GM23338 (cell line): Measurements from ENCODE around the gene PAX2. TPM values are rescaled to one million over a fixed set of nuclear protein-coding genes. Genes with fewer than 3 reads are reported as not detected.

Source experiments
- ATAC-seq: fragments of 200-7000 bp; cut with Tn5 transposase; 3 replicates; pipeline ENCODE4 v1.9.1; 2020
- DNase-seq: peaks from one replicate; pipeline ENCODE4 v3.0.0-alpha.2; 2015; ENCODE audit warnings: low spot score
- H2AFZ ChIP-seq: fragments of 200-600 bp; sonication (generic); 2 replicates; pipeline ENCODE4 v1.8.0; 2016; ENCODE audit warnings: antibody characterized with exemption, mild to moderate bottlenecking, moderate library complexity
- H3F3A ChIP-seq: fragments of 200-600 bp; sonication (generic); replicated peaks from 2 replicates; pipeline ENCODE4 v1.8.0; 2017; ENCODE audit warnings: antibody characterized with exemption, mixed run types, low read depth
- H3K27ac ChIP-seq: fragments of 200-600 bp; sonication (generic); 2 replicates; pipeline ENCODE4 v1.6.1; 2016; ENCODE audit warnings: low read depth
- H3K27me3 ChIP-seq: fragments of 200-600 bp; sonication (generic); 2 replicates; pipeline ENCODE4 v1.8.0; 2016; ENCODE audit warnings: mild to moderate bottlenecking, mixed run types, moderate library complexity; ENCODE audit not compliant: insufficient read depth
- H3K36me3 ChIP-seq: fragments of 200-600 bp; sonication (generic); 2 replicates; pipeline ENCODE4 v1.8.0; 2016; ENCODE audit warnings: mild to moderate bottlenecking; ENCODE audit not compliant: insufficient read depth
- H3K4me1 ChIP-seq: fragments of 200-600 bp; sonication (generic); 2 replicates; pipeline ENCODE4 v1.8.0; 2016; ENCODE audit warnings: mild to moderate bottlenecking, moderate library complexity; ENCODE audit not compliant: insufficient read depth
- H3K4me2 ChIP-seq: fragments of 200-600 bp; sonication (generic); 2 replicates; pipeline ENCODE4 v1.7.1; 2017; ENCODE audit warnings: mixed run types
- H3K4me3 ChIP-seq: fragments of 200-600 bp; sonication (generic); 2 replicates; pipeline ENCODE4 v1.6.1; 2016; ENCODE audit warnings: mixed run types
- H3K79me2 ChIP-seq: fragments of 200-600 bp; sonication (generic); replicated peaks from 2 replicates; pipeline ENCODE4 v1.8.0; 2017; ENCODE audit warnings: mild to moderate bottlenecking; ENCODE audit not compliant: insufficient read depth
- H3K9me2 ChIP-seq: fragments of 200-600 bp; sonication (generic); 2 replicates; pipeline ENCODE4 v1.8.0; 2017; ENCODE audit not compliant: insufficient read depth
- H4K20me1 ChIP-seq: fragments of 200-600 bp; sonication (generic); replicated peaks from 2 replicates; pipeline ENCODE4 v1.8.0; 2017; ENCODE audit warnings: mild to moderate bottlenecking; ENCODE audit not compliant: insufficient read depth
- H3K27ac Mint-ChIP-seq: 2 replicates; pipeline ENCODE4 v1.8.0; 2020; ENCODE audit warnings: inconsistent platforms, mild to moderate bottlenecking, moderate library complexity, mixed read lengths
- H3K27me3 Mint-ChIP-seq: 3 replicates; pipeline ENCODE4 v1.8.0; 2022; ENCODE audit warnings: low read depth, mild to moderate bottlenecking, moderate library complexity, mixed read lengths, inconsistent platforms; ENCODE audit not compliant: insufficient read depth, poor library complexity
- H3K36me3 Mint-ChIP-seq: 3 replicates; pipeline ENCODE4 v1.8.0; 2021; ENCODE audit warnings: low read depth, mild to moderate bottlenecking, inconsistent platforms, moderate library complexity, mixed read lengths
- H3K4me1 Mint-ChIP-seq: 3 replicates; pipeline ENCODE4 v1.8.0; 2020; ENCODE audit warnings: mild to moderate bottlenecking, inconsistent platforms, mixed read lengths
- H3K4me3 Mint-ChIP-seq: 3 replicates; pipeline ENCODE4 v1.8.0; 2021; ENCODE audit warnings: moderate library complexity, mild to moderate bottlenecking, inconsistent platforms, mixed read lengths
- H3K9me3 Mint-ChIP-seq: 3 replicates; pipeline ENCODE4 v1.8.0; 2020; ENCODE audit warnings: moderate library complexity, mild to moderate bottlenecking, inconsistent platforms, mixed read lengths
- CREB1 ChIP-seq: fragments of 250-450 bp; sonication (Bioruptor Pico); IDR thresholded peaks from 2 replicates; pipeline ENCODE4 v1.5.0; 2020; ENCODE audit warnings: low read depth, mild to moderate bottlenecking, moderate library complexity
- EZH2 ChIP-seq: fragments of 200-600 bp; sonication (generic); IDR thresholded peaks from one replicate; pipeline ENCODE4 v1.8.0; 2017; ENCODE audit warnings: antibody characterized with exemption, mild to moderate bottlenecking, low read depth; ENCODE audit not compliant: unreplicated experiment
- EZH2phosphoT487 ChIP-seq: fragments of 200-600 bp; sonication (generic); IDR thresholded peaks from one replicate; pipeline ENCODE4 v1.8.1; 2018; ENCODE audit warnings: antibody characterized with exemption; ENCODE audit not compliant: unreplicated experiment
- JUNB ChIP-seq: IDR thresholded peaks from one replicate; pipeline ENCODE4 v1.6.1; 2016; ENCODE audit warnings: antibody characterized with exemption; ENCODE audit not compliant: unreplicated experiment
- NANOG ChIP-seq: IDR thresholded peaks from 2 replicates; pipeline ENCODE4 v1.6.1; 2016; ENCODE audit warnings: antibody characterized with exemption, borderline replicate concordance
- POLR2AphosphoS5 ChIP-seq: IDR thresholded peaks from 2 replicates; pipeline ENCODE4 v1.6.1; 2016; ENCODE audit warnings: antibody characterized with exemption, low read depth
- STAT1 ChIP-seq: IDR thresholded peaks from one replicate; pipeline ENCODE4 v1.6.1; 2016; ENCODE audit warnings: antibody characterized with exemption; ENCODE audit not compliant: unreplicated experiment
- ZNF114 ChIP-seq: fragments of 250-450 bp; sonication (Bioruptor Pico); IDR thresholded peaks from 2 replicates; pipeline ENCODE4 v1.5.0; 2020; ENCODE audit warnings: mild to moderate bottlenecking, moderate library complexity
- ZNF331 ChIP-seq: fragments of 250-450 bp; sonication (Bioruptor Pico); IDR thresholded peaks from 2 replicates; pipeline ENCODE4 v1.5.0; 2020; ENCODE audit warnings: low read depth, mild to moderate bottlenecking, moderate library complexity
- polyA plus RNA-seq: library from polyadenylated mRNA; unstranded; fragments of >200 nt; fragmentation: Nextera tagmentation; extraction: Ambion mirVana; gene quantifications from 2 replicates; pipeline ENCODE4 v1.2.1, GENCODE V29; 2016
- total RNA-seq: library from RNA; depleted of rRNA; stranded (reverse); fragments of >200 nt; shearing (Covaris generic); gene quantifications from 2 replicates; pipeline ENCODE4 v1.2.3, GENCODE V29; 2014
- TF ChIP-seq, protein P1 (sequence below): IDR thresholded peaks from one replicate; pipeline ENCODE4 v1.6.1; 2018; ENCODE audit warnings: antibody characterized with exemption; ENCODE audit not compliant: unreplicated experiment
- TF ChIP-seq, protein P2 (sequence below), 2 experiments: fragments of 200-600 bp in 1 of 2; sonication (generic) in 1 of 2; conservative IDR thresholded peaks; 2 replicates each; pipeline versions ENCODE4 v1.5.1 to v1.6.1; 2016 to 2017; ENCODE audit warnings: antibody characterized with exemption in 2 of 2, low read depth in 2 of 2, mild to moderate bottlenecking in 2 of 2, moderate library complexity in 1 of 2
- TF ChIP-seq, protein P3 (sequence below): fragments of 250-450 bp; sonication (Bioruptor Pico); IDR thresholded peaks from 2 replicates; pipeline ENCODE4 v1.5.0; 2020; ENCODE audit warnings: mild to moderate bottlenecking, moderate library complexity
- TF ChIP-seq, protein P4 (sequence below): IDR thresholded peaks from 2 replicates; pipeline ENCODE4 v1.6.1; 2016; ENCODE audit warnings: antibody characterized with exemption

Gene PAX2
- total and polyA plus RNA-seq, 2 experiments from 2014 or later: not detected

DNA sequence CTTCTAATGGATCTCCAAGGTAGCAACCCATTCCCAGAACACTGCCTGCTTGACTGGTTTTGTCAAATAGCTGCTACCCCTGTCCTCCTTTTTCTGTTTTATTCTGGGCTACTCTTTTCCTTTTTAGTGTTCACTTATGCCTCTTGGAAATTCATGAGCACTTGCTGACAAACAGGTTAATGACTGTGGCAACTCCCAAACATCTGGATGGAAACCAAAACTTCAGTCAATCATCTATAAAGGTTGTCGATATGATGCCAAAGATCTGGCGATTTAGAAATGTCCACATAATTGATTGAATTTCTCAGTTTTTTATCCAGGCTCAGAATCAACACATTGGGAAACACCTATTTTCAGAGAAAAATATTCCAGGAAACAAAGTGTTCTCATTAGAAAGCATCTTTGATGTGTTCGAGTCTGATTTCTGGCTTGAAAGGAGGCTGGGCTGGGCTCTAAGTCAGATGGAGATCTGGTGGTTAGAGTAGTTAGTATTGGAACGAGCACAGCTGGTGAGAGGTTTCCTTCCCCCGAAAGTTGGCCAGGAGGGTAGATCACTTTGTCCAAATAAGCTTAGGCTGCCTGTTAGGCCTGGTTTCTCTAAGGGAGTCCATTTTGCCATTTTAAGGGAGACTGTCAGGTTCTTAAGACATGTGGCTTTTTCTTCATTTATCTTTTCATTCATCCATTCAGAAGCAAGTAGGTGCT, 17.8 kb downstream of the PAX2 start:
- H3K4me3 Mint-ChIP-seq: no peak overlapping the region
- no peaks in the 10 kb centered on the region for H3K9me2 ChIP-seq
- no peak overlapping the region for H3K27ac ChIP-seq
- no peak overlapping the region for H3K4me3 ChIP-seq
- TF ChIP-seq ZNF114 (CRISPR knock-in tag): no peak
- TF ChIP-seq, protein P1, sequence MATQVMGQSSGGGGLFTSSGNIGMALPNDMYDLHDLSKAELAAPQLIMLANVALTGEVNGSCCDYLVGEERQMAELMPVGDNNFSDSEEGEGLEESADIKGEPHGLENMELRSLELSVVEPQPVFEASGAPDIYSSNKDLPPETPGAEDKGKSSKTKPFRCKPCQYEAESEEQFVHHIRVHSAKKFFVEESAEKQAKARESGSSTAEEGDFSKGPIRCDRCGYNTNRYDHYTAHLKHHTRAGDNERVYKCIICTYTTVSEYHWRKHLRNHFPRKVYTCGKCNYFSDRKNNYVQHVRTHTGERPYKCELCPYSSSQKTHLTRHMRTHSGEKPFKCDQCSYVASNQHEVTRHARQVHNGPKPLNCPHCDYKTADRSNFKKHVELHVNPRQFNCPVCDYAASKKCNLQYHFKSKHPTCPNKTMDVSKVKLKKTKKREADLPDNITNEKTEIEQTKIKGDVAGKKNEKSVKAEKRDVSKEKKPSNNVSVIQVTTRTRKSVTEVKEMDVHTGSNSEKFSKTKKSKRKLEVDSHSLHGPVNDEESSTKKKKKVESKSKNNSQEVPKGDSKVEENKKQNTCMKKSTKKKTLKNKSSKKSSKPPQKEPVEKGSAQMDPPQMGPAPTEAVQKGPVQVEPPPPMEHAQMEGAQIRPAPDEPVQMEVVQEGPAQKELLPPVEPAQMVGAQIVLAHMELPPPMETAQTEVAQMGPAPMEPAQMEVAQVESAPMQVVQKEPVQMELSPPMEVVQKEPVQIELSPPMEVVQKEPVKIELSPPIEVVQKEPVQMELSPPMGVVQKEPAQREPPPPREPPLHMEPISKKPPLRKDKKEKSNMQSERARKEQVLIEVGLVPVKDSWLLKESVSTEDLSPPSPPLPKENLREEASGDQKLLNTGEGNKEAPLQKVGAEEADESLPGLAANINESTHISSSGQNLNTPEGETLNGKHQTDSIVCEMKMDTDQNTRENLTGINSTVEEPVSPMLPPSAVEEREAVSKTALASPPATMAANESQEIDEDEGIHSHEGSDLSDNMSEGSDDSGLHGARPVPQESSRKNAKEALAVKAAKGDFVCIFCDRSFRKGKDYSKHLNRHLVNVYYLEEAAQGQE: no peak
- TF ChIP-seq, protein P2, sequence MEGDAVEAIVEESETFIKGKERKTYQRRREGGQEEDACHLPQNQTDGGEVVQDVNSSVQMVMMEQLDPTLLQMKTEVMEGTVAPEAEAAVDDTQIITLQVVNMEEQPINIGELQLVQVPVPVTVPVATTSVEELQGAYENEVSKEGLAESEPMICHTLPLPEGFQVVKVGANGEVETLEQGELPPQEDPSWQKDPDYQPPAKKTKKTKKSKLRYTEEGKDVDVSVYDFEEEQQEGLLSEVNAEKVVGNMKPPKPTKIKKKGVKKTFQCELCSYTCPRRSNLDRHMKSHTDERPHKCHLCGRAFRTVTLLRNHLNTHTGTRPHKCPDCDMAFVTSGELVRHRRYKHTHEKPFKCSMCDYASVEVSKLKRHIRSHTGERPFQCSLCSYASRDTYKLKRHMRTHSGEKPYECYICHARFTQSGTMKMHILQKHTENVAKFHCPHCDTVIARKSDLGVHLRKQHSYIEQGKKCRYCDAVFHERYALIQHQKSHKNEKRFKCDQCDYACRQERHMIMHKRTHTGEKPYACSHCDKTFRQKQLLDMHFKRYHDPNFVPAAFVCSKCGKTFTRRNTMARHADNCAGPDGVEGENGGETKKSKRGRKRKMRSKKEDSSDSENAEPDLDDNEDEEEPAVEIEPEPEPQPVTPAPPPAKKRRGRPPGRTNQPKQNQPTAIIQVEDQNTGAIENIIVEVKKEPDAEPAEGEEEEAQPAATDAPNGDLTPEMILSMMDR (conservative IDR thresholded peaks at IDR 0.05; ENCODE audit: low read depth in 2 of 2): no peak
- TF ChIP-seq POLR2AphosphoS5: no peak
- TF ChIP-seq, protein P3, sequence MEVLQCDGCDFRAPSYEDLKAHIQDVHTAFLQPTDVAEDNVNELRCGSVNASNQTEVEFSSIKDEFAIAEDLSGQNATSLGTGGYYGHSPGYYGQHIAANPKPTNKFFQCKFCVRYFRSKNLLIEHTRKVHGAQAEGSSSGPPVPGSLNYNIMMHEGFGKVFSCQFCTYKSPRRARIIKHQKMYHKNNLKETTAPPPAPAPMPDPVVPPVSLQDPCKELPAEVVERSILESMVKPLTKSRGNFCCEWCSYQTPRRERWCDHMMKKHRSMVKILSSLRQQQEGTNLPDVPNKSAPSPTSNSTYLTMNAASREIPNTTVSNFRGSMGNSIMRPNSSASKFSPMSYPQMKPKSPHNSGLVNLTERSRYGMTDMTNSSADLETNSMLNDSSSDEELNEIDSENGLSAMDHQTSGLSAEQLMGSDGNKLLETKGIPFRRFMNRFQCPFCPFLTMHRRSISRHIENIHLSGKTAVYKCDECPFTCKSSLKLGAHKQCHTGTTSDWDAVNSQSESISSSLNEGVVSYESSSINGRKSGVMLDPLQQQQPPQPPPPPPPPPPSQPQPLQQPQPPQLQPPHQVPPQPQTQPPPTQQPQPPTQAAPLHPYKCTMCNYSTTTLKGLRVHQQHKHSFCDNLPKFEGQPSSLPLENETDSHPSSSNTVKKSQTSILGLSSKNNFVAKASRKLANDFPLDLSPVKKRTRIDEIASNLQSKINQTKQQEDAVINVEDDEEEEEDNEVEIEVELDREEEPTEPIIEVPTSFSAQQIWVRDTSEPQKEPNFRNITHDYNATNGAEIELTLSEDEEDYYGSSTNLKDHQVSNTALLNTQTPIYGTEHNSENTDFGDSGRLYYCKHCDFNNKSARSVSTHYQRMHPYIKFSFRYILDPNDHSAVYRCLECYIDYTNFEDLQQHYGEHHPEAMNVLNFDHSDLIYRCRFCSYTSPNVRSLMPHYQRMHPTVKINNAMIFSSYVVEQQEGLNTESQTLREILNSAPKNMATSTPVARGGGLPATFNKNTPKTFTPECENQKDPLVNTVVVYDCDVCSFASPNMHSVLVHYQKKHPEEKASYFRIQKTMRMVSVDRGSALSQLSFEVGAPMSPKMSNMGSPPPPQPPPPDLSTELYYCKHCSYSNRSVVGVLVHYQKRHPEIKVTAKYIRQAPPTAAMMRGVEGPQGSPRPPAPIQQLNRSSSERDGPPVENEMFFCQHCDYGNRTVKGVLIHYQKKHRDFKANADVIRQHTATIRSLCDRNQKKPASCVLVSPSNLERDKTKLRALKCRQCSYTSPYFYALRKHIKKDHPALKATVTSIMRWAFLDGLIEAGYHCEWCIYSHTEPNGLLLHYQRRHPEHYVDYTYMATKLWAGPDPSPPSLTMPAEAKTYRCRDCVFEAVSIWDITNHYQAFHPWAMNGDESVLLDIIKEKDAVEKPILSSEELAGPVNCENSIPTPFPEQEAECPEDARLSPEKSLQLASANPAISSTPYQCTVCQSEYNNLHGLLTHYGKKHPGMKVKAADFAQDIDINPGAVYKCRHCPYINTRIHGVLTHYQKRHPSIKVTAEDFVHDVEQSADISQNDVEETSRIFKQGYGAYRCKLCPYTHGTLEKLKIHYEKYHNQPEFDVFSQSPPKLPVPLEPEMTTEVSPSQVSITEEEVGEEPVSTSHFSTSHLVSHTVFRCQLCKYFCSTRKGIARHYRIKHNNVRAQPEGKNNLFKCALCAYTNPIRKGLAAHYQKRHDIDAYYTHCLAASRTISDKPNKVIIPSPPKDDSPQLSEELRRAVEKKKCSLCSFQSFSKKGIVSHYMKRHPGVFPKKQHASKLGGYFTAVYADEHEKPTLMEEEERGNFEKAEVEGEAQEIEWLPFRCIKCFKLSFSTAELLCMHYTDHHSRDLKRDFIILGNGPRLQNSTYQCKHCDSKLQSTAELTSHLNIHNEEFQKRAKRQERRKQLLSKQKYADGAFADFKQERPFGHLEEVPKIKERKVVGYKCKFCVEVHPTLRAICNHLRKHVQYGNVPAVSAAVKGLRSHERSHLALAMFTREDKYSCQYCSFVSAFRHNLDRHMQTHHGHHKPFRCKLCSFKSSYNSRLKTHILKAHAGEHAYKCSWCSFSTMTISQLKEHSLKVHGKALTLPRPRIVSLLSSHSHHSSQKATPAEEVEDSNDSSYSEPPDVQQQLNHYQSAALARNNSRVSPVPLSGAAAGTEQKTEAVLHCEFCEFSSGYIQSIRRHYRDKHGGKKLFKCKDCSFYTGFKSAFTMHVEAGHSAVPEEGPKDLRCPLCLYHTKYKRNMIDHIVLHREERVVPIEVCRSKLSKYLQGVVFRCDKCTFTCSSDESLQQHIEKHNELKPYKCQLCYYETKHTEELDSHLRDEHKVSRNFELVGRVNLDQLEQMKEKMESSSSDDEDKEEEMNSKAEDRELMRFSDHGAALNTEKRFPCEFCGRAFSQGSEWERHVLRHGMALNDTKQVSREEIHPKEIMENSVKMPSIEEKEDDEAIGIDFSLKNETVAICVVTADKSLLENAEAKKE (CRISPR knock-in tag): no peak
- TF ChIP-seq EZH2phosphoT487: no peak
- TF ChIP-seq JUNB: no peak
- no peak for TF ChIP-seq NANOG
- TF ChIP-seq, protein P4, sequence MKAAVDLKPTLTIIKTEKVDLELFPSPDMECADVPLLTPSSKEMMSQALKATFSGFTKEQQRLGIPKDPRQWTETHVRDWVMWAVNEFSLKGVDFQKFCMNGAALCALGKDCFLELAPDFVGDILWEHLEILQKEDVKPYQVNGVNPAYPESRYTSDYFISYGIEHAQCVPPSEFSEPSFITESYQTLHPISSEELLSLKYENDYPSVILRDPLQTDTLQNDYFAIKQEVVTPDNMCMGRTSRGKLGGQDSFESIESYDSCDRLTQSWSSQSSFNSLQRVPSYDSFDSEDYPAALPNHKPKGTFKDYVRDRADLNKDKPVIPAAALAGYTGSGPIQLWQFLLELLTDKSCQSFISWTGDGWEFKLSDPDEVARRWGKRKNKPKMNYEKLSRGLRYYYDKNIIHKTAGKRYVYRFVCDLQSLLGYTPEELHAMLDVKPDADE: no peak
- no peak for TF ChIP-seq ZNF331 (CRISPR knock-in tag)
- TF ChIP-seq EZH2: no peak
- no peak for TF ChIP-seq CREB1 (CRISPR knock-in tag)
- no peak for TF ChIP-seq STAT1
- no peak overlapping the region for H2AFZ ChIP-seq
- no peak for ATAC-seq
- H3K27ac Mint-ChIP-seq: no peak overlapping the region
- H3K36me3 ChIP-seq: no peaks in the 10 kb centered on the region
- no peaks in the 10 kb centered on the region for H3K4me1 ChIP-seq
- no peaks in the 10 kb centered on the region for H3F3A ChIP-seq
- no peaks in the 10 kb centered on the region for H3K79me2 ChIP-seq
- H3K36me3 Mint-ChIP-seq: no peaks in the 10 kb centered on the region
- peaks cover 30% of the 10 kb centered on the region for H3K27me3 Mint-ChIP-seq
- no peaks in the 10 kb centered on the region for H3K9me3 Mint-ChIP-seq
- H4K20me1 ChIP-seq: no peaks in the 10 kb centered on the region
- peaks cover 24% of the 10 kb centered on the region; the same call in 1 of the 2 replicates for H3K27me3 ChIP-seq
- no peak for DNase-seq
- H3K4me1 Mint-ChIP-seq: peaks cover 5% of the 10 kb centered on the region
- no peak overlapping the region for H3K4me2 ChIP-seq
